ENCODE results near the gene FAM50B.

DNA sequence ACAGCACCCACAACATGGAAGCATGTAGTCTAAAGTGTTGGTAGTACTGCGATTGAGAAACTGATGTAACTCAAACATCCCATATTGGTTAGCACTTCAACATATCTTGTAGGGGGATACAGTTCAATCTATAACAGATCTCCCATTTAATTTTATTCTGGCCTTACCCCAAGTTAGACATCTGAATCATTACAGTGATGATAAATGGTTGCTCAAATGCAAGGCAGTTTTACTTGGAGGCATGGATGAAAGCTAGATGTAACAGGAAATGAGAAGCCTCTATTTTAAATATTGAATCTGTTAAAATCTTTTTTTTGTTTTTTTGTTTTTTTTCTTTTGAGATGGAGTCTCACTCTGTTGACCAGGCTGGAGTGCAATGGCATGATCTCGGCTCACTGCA is 44.2 kb upstream of the FAM50B start:
- TF ChIP-seq RAD21 (IDR thresholded peaks at IDR 0.05; ENCODE audit: low read length) (no peak), CEBPB (IDR thresholded peaks at IDR 0.05; ENCODE audit: low read depth, low read length) (no peak), POLR2A (IDR thresholded peaks at IDR 0.05; ENCODE audit: low read depth, low read length) (no peak), MXI1 (IDR thresholded peaks at IDR 0.05; ENCODE audit: borderline replicate concordance, low read depth, low read length) (no peak), RCOR1 (IDR thresholded peaks at IDR 0.05; ENCODE audit: insufficient replicate concordance, low read length) (no peak)
- TF ChIP-seq, protein P1, sequence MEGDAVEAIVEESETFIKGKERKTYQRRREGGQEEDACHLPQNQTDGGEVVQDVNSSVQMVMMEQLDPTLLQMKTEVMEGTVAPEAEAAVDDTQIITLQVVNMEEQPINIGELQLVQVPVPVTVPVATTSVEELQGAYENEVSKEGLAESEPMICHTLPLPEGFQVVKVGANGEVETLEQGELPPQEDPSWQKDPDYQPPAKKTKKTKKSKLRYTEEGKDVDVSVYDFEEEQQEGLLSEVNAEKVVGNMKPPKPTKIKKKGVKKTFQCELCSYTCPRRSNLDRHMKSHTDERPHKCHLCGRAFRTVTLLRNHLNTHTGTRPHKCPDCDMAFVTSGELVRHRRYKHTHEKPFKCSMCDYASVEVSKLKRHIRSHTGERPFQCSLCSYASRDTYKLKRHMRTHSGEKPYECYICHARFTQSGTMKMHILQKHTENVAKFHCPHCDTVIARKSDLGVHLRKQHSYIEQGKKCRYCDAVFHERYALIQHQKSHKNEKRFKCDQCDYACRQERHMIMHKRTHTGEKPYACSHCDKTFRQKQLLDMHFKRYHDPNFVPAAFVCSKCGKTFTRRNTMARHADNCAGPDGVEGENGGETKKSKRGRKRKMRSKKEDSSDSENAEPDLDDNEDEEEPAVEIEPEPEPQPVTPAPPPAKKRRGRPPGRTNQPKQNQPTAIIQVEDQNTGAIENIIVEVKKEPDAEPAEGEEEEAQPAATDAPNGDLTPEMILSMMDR (conservative IDR thresholded peaks at IDR 0.05; ENCODE audit: low read depth, low read length), result no peak

Measured in IMR-90 (cell line).